HEK293 (cell line): ENCODE results near the gene KCNIP2.

Source experiments
- BCL11A ChIP-seq: fragments of 450-650 bp; formaldehyde crosslinking; IDR thresholded peaks from 2 replicates; pipeline ENCODE4 v1.5.1; 2016; ENCODE audit warnings: low read depth, missing biosample characterization, missing genetic modification characterization
- KLF7 ChIP-seq: fragments of 450-650 bp; formaldehyde crosslinking; IDR thresholded peaks from 2 replicates; pipeline ENCODE4 v1.5.1; 2016; ENCODE audit warnings: missing biosample characterization, missing genetic modification characterization, borderline replicate concordance
- ZNF623 ChIP-seq: fragments of 450-650 bp; formaldehyde crosslinking; IDR thresholded peaks from 2 replicates; pipeline ENCODE4 v1.5.1; 2016; ENCODE audit warnings: missing biosample characterization, missing genetic modification characterization
- TF ChIP-seq, protein P1 (sequence below): fragments of 450-650 bp; formaldehyde crosslinking; IDR thresholded peaks from 2 replicates; pipeline ENCODE4 v1.5.1; 2016; ENCODE audit warnings: missing biosample characterization, missing genetic modification characterization

DNA sequence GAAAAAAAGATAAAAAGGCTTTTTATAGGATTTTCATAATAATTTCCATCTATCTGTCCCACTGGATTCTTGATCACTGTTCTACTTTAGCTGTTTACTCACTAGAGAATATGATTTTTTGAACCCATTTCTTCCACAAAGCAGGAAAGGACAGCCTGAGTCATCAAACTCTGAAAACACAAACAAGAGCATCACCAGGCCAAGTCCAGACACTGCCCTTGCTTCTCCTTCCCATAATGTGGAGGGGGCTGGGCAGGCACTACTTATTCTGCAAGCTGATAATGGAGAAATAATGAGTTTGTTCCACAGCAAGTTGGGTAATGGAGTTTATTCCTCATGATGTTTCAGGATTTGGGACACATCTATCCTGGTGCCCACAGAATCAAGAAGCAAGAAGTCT is 13.0 kb upstream of the KCNIP2 start:
- TF ChIP-seq KLF7 (tag by site-specific recombination), result no peak
- TF ChIP-seq, protein P1, sequence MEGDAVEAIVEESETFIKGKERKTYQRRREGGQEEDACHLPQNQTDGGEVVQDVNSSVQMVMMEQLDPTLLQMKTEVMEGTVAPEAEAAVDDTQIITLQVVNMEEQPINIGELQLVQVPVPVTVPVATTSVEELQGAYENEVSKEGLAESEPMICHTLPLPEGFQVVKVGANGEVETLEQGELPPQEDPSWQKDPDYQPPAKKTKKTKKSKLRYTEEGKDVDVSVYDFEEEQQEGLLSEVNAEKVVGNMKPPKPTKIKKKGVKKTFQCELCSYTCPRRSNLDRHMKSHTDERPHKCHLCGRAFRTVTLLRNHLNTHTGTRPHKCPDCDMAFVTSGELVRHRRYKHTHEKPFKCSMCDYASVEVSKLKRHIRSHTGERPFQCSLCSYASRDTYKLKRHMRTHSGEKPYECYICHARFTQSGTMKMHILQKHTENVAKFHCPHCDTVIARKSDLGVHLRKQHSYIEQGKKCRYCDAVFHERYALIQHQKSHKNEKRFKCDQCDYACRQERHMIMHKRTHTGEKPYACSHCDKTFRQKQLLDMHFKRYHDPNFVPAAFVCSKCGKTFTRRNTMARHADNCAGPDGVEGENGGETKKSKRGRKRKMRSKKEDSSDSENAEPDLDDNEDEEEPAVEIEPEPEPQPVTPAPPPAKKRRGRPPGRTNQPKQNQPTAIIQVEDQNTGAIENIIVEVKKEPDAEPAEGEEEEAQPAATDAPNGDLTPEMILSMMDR (tag by site-specific recombination), result no peak
- no peak for TF ChIP-seq BCL11A (tag by site-specific recombination)
- no peak for TF ChIP-seq ZNF623
